SJSA1 (cell line): ENCODE data around the gene LIMS1. TPM values are rescaled to one million over a fixed set of nuclear protein-coding genes. Genes with fewer than 3 reads are reported as not detected.
"Not testable (repeated sequence)": the region's sequence is repeated elsewhere in the genome, so short reads cannot be mapped to it uniquely, and the experiment has no call there.

Experiments
- DNase-seq, 2 experiments: peaks; one replicate each; pipeline ENCODE4 v3.0.0-alpha.2; 2015 to 2020; ENCODE audit warnings: low spot score in 2 of 2, low read depth in 1 of 2
- H3K27ac ChIP-seq: fragments of 250-450 bp; sonication (Bioruptor Pico); 2 replicates; pipeline ENCODE4 v1.5.1; 2020; ENCODE audit warnings: mild to moderate bottlenecking, moderate library complexity
- H3K27me3 ChIP-seq: fragments of 250-450 bp; sonication (Bioruptor Pico); replicated peaks from 2 replicates; pipeline ENCODE4 v1.5.1; 2020; ENCODE audit warnings: mild to moderate bottlenecking, moderate library complexity
- H3K36me3 ChIP-seq: fragments of 250-450 bp; sonication (Bioruptor Pico); 2 replicates; pipeline ENCODE4 v1.5.1; 2020; ENCODE audit warnings: mild to moderate bottlenecking
- H3K4me1 ChIP-seq: fragments of 250-450 bp; sonication (Bioruptor Pico); replicated peaks from 2 replicates; pipeline ENCODE4 v1.6.1; 2021; ENCODE audit warnings: mild to moderate bottlenecking
- H3K4me3 ChIP-seq: fragments of 250-450 bp; sonication (Bioruptor Pico); 2 replicates; pipeline ENCODE4 v1.5.1; 2020; ENCODE audit warnings: mild to moderate bottlenecking
- H3K9me3 ChIP-seq: fragments of 250-450 bp; sonication (Bioruptor Pico); replicated peaks from 2 replicates; pipeline ENCODE4 v1.5.1; 2020; ENCODE audit warnings: mild to moderate bottlenecking
- total RNA-seq: library from RNA; depleted of rRNA; stranded (reverse); fragments of >200 nt; shearing (Covaris generic); gene quantifications from 2 replicates; pipeline ENCODE4 v1.2.3, GENCODE V29; 2014

LIMS1 gene
- total RNA-seq, 1 experiment from 2014 or later, result 169 TPM

DNA sequence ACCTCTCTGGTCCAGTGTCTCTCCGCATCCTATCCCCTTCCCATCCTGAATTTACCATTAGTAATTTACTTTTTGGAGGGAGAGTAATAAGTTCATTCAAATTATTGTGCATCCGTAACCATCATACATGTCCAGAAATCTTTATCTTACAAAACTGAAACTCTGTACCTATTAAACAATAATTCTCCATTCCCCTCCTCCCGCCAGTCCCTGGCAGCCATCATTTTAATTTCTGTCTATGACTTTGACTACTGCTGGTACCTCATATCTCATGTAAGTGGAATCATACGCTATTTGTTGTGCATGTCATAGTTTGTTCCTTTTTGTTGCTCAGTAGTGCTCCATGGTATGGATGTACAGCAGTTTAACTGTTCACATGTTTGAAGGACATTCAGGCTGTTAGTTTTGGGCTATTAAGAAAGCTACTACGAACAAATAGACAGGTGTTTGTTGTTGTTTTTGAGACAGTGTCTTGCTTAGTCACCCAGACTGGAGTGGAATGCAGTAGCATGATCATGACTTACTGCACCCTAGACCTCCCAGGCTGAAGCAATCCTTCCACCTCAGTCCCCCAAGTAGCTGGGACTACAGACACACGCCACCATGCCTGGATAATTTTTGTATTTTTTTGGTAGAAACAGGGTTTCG lies 2.0 kb downstream of the LIMS1 start:
- H3K9me3 ChIP-seq, result no peaks in the 10 kb centered on the region
- no peaks in the 10 kb centered on the region for H3K27me3 ChIP-seq
- peak overlapping the region; percentile 62 for H3K4me3 ChIP-seq
- DNase-seq, result peak; percentile 77 to 79
- peaks cover 33% of the 10 kb centered on the region for H3K4me1 ChIP-seq
- peaks cover 6% of the 10 kb centered on the region for H3K36me3 ChIP-seq
- H3K27ac ChIP-seq, result peak overlapping the region; percentile 80

DNA sequence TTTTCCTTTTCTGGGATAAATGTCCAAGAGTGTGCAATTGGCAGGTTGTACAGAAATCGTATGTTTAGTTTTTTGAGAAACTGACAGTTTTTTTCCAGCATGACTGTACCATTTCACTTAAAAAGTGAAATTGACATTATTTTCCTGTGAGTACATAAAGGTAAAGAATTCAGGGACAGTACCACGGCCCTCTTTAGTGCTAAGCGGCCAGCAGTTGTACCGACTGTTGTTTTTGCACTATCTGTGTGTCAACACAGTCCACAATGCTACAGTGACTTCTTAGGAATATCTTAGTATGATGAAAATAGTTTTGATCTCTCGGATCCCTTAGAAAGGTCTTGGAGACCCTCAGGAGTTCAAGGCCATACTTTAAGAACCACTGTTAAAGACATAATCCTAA lies 2.6 kb downstream of the LIMS1 start:
- peak overlapping the region; percentile 80 for H3K27ac ChIP-seq
- peak overlapping the region; percentile 62 for H3K4me3 ChIP-seq
- H3K9me3 ChIP-seq, result no peaks in the 10 kb centered on the region
- no peaks in the 10 kb centered on the region for H3K27me3 ChIP-seq
- no peak for DNase-seq
- peaks cover 40% of the 10 kb centered on the region for H3K4me1 ChIP-seq
- H3K36me3 ChIP-seq, result peaks cover 6% of the 10 kb centered on the region

- Histone ChIP-seq H3K4me1 (peaks cover 51% of the 10 kb centered on the region), H3K4me3 (no peak overlapping the region), H3K27me3 (no peaks in the 10 kb centered on the region), H3K36me3 (peaks cover 14% of the 10 kb centered on the region), H3K27ac (peak overlapping the region; percentile 80; the same call in 1 of the 2 replicates), H3K9me3 (no peaks in the 10 kb centered on the region)
- no peak for DNase-seq
Measured at GRCh38 chr2:108538000-108538625, 3.8 kb downstream of the LIMS1 start.

- no peaks in the 10 kb centered on the region for H3K9me3 ChIP-seq
- H3K27ac ChIP-seq, result no peak overlapping the region
Measured at GRCh38 chr2:108541451-108541850, 7.2 kb downstream of the LIMS1 start.

DNA sequence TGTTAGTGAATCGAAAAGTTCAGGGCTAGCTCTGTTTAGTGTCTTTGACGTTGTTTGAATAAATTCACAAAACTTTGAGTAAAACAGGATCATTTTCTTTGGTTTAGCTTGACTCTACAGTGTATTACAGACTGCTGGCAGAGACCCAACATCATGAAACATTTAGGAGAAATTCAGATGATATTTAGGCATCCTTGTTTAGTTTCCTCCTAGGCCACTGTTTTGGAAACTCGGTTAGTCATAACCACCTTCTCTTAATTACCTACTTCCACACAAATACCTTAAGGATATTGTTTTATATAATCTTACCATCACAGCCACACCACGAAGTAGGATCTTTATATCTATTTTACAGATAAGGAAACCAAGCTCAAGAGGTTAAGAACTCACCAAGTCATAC lies 7.8 kb downstream of the LIMS1 start:
- DNase-seq, result peak in 1 of 2 experiments; percentile 46

More at GRCh38 chr2:108541451-108541850, 7.2 kb downstream of the LIMS1 start:
- no peak overlapping the region for H3K4me3 ChIP-seq
- peaks cover 8% of the 10 kb centered on the region for H3K36me3 ChIP-seq
- H3K4me1 ChIP-seq, result peaks cover 40% of the 10 kb centered on the region
- no peak for DNase-seq
- no peaks in the 10 kb centered on the region for H3K27me3 ChIP-seq

GRCh38 chr2:108547606-108548005 lies 13.3 kb downstream of the LIMS1 start:
- Histone ChIP-seq H3K4me3 (no peak overlapping the region), H3K9me3 (no peaks in the 10 kb centered on the region), H3K4me1 (peaks cover 21% of the 10 kb centered on the region), H3K36me3 (peaks cover 9% of the 10 kb centered on the region), H3K27me3 (no peaks in the 10 kb centered on the region), H3K27ac (peak overlapping the region; percentile 77; the same call in 1 of the 2 replicates)
- DNase-seq, result no peak

More for the DNA sequence above, 7.8 kb downstream of the LIMS1 start:
- Histone ChIP-seq H3K9me3 (no peaks in the 10 kb centered on the region), H3K27me3 (no peaks in the 10 kb centered on the region), H3K36me3 (peaks cover 11% of the 10 kb centered on the region), H3K27ac (no peak overlapping the region), H3K4me1 (peaks cover 34% of the 10 kb centered on the region), H3K4me3 (no peak overlapping the region)

DNA sequence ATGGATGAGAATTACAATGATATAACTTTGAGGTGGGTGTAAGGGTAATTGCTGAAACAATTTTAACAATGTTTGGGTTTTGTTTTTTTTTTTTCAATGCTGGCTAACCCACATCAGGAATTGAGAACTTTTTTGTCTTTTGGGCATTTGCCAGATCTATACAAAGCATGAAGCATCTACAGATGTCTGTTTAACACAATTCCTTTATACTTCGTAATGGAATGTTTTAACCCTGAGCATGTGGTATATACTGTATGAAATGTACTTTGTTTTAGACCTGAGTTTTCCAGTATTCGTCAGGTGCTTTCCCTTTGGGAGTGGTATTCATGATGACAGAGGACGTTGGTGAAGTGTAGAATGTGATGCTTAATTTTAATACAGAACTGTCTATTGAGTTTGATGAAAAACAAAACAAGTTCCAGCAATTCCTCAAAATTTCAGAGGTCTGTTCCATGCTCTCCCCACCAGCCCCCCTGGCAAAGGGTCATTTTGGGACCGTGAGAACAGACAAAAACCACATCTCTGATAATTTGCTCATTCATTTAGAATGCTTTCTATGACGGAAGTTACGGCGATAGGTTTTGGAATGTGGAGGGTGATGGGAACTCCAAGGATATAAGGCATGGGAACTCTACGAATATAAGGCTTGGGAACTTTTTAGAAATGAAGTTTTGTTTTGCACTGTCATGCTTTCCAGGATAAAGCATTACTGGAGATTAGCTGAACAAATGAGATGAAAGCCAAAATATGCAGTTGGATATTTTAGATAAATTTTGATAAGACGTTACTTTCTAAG lies 14.1 kb downstream of the LIMS1 start:
- Histone ChIP-seq H3K36me3 (peaks cover 4% of the 10 kb centered on the region), H3K4me3 (no peak overlapping the region), H3K27me3 (no peaks in the 10 kb centered on the region), H3K4me1 (peaks cover 25% of the 10 kb centered on the region), H3K27ac (peak overlapping the region; percentile 77), H3K9me3 (no peaks in the 10 kb centered on the region)
- peak in 1 of 2 experiments; percentile 71 for DNase-seq

- peaks cover 38% of the 10 kb centered on the region for H3K4me1 ChIP-seq
- DNase-seq, result no peak
- no peak overlapping the region for H3K4me3 ChIP-seq
- no peaks in the 10 kb centered on the region for H3K27me3 ChIP-seq
- peaks cover 6% of the 10 kb centered on the region; the same call in 1 of the 2 replicates for H3K36me3 ChIP-seq
- H3K9me3 ChIP-seq, result no peaks in the 10 kb centered on the region
- no peak overlapping the region for H3K27ac ChIP-seq
Measured at GRCh38 chr2:108552566-108552965, 18.3 kb downstream of the LIMS1 start.

DNA sequence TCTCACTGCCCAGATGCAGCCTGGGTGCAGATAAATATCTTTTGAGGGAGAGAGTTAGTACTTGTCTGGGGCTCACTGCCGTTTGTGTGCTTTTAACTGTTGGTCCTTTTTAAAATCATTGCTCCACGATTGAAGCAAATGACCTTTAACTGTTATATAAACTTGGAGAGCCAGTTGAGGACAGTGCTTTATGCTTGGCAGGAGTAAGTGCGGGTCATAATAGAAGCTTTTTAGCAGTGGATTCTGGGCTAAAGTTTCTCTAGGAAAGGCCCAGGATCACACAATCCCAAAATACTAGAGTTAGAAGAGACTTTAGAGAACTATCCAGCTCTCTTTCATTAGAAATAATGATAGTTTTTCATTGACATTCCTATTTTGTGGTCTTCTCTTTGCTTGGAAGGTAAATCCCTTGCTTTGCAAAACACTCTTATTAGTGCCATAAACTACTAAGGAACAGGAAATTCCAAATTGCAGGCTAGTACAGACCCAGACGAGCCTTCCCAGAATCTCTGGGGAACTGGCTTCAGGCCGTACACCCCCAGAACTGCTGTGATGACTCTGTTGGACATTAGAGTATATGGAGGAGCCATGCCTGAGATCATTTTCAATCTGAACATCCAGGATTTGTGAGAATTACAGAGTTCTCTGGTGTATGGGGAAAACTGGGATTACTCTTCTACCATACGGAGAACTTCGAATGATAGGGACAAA lies 19.1 kb downstream of the LIMS1 start:
- no peak for DNase-seq
- peaks cover 6% of the 10 kb centered on the region; the same call in 1 of the 2 replicates for H3K36me3 ChIP-seq
- H3K4me1 ChIP-seq, result peaks cover 30% of the 10 kb centered on the region
- H3K27ac ChIP-seq, result no peak overlapping the region; the same call in 1 of the 2 replicates
- no peak overlapping the region for H3K4me3 ChIP-seq
- no peaks in the 10 kb centered on the region for H3K9me3 ChIP-seq
- no peaks in the 10 kb centered on the region for H3K27me3 ChIP-seq

GRCh38 chr2:108554528-108554927 lies 20.3 kb downstream of the LIMS1 start:
- Histone ChIP-seq H3K9me3 (no peaks in the 10 kb centered on the region), H3K27me3 (no peaks in the 10 kb centered on the region), H3K27ac (no peak overlapping the region), H3K4me3 (no peak overlapping the region), H3K36me3 (peaks cover 8% of the 10 kb centered on the region; the same call in 1 of the 2 replicates), H3K4me1 (peaks cover 24% of the 10 kb centered on the region)
- no peak for DNase-seq

DNA sequence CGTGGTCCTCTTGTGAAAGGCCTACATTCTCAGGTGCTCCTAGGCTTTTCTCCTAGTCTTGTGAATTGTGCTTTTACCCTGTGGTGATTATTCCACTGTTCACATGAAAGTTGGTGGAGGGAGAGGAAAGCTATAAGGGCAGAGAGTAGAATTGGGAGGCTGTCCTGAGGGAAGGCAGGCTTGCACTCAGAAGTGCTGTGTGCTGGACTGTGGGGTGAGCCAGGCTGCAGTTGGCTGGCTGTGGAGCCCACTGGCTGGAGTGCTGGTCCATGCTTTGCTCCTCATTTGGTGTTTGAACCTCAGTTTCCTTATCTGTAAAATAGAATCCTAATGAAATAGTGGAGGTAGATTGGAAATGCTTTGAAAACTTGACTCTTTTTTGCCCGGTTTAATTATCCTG lies 21.3 kb downstream of the LIMS1 start:
- DNase-seq, result no peak
- no peak overlapping the region for H3K4me3 ChIP-seq

GRCh38 chr2:108556581-108556980 lies 22.3 kb downstream of the LIMS1 start:
- not testable (repeated sequence) for H3K27me3 ChIP-seq, DNase-seq, H3K27ac ChIP-seq, H3K9me3 ChIP-seq, H3K36me3 ChIP-seq, H3K4me3 ChIP-seq
- peaks cover 24% of the 10 kb centered on the region for H3K4me1 ChIP-seq

More for the DNA sequence above, 21.3 kb downstream of the LIMS1 start:
- Histone ChIP-seq H3K4me1 (peaks cover 24% of the 10 kb centered on the region), H3K9me3 (no peaks in the 10 kb centered on the region), H3K36me3 (peaks cover 8% of the 10 kb centered on the region; the same call in 1 of the 2 replicates), H3K27me3 (no peaks in the 10 kb centered on the region), H3K27ac (no peak overlapping the region)

- Histone ChIP-seq H3K27me3 (no peaks in the 10 kb centered on the region), H3K36me3 (peaks cover 19% of the 10 kb centered on the region), H3K4me3 (no peak overlapping the region), H3K9me3 (no peaks in the 10 kb centered on the region), H3K4me1 (peaks cover 9% of the 10 kb centered on the region), H3K27ac (no peak overlapping the region)
- no peak for DNase-seq
Measured at GRCh38 chr2:108560241-108560811, 26.1 kb downstream of the LIMS1 start.
